HG02588 (cell line): ENCODE results near the gene ARHGAP42.
A peak's percentile ranks its signal among the peaks of the same experiment; 100 is the strongest.
"Not testable (repeated sequence)": the region's sequence is repeated elsewhere in the genome, so short reads cannot be mapped to it uniquely, and the experiment has no call there.

Source experiments
- ATAC-seq: cut with Tn5 transposase; IDR thresholded peaks from one replicate; pipeline ENCODE4 v1.9.1; 2021; ENCODE audit warnings: mild to moderate bottlenecking, moderate library complexity; ENCODE audit not compliant: unreplicated experiment

ARHGAP42 gene

GRCh38 chr11:100716838-100717237 lies 29.8 kb downstream of the ARHGAP42 start:
- ATAC-seq, result no peak

- ATAC-seq, result no peak
Measured at GRCh38 chr11:100719362-100719761, 32.3 kb downstream of the ARHGAP42 start.

- ATAC-seq, result no peak
Measured at GRCh38 chr11:100719809-100720221, 32.7 kb downstream of the ARHGAP42 start.

- no peak for ATAC-seq
Measured at GRCh38 chr11:100726680-100727079, 39.6 kb downstream of the ARHGAP42 start.

GRCh38 chr11:100727410-100727809 lies 40.3 kb downstream of the ARHGAP42 start:
- ATAC-seq, result no peak

- no peak for ATAC-seq
Measured at GRCh38 chr11:100730266-100730665, 43.2 kb downstream of the ARHGAP42 start.

GRCh38 chr11:100731471-100731870 lies 44.4 kb downstream of the ARHGAP42 start:
- ATAC-seq, result no peak

- ATAC-seq, result no peak
Measured at GRCh38 chr11:100732949-100733348, 45.9 kb downstream of the ARHGAP42 start.

GRCh38 chr11:100734743-100735527 lies 47.8 kb downstream of the ARHGAP42 start:
- peak; percentile 73 for ATAC-seq

- ATAC-seq, result no peak
Measured at GRCh38 chr11:100735949-100736675, 49.0 kb downstream of the ARHGAP42 start.

- no peak for ATAC-seq
Measured at GRCh38 chr11:100738701-100739270, 51.7 kb downstream of the ARHGAP42 start.

- no peak for ATAC-seq
Measured at GRCh38 chr11:100739666-100740065, 52.6 kb downstream of the ARHGAP42 start.

- no peak for ATAC-seq
Measured at GRCh38 chr11:100740440-100740839, 53.4 kb downstream of the ARHGAP42 start.

- peak; percentile 21 for ATAC-seq
Measured at GRCh38 chr11:100741866-100742625, 55.0 kb downstream of the ARHGAP42 start.

- ATAC-seq, result no peak
Measured at GRCh38 chr11:100746448-100746847, 59.4 kb downstream of the ARHGAP42 start.

GRCh38 chr11:100748153-100748552 lies 61.1 kb downstream of the ARHGAP42 start:
- ATAC-seq, result no peak

GRCh38 chr11:100749887-100750565 lies 62.9 kb downstream of the ARHGAP42 start:
- not testable (repeated sequence) for ATAC-seq

- not testable (repeated sequence) for ATAC-seq
Measured at GRCh38 chr11:100750566-100750891, 63.4 kb downstream of the ARHGAP42 start.

GRCh38 chr11:100752371-100753171 lies 65.5 kb downstream of the ARHGAP42 start:
- no peak for ATAC-seq

- no peak for ATAC-seq
Measured at GRCh38 chr11:100753172-100753543, 66.1 kb downstream of the ARHGAP42 start.
